Stimulated activated CD8-positive, alpha-beta memory T cell treated with anti-CD3 and anti-CD28 coated beads, Interleukin-12 subunit alpha, Interleukin-12 subunit beta, amount 100 ng/mL, for 24 hours (primary cell): ENCODE data around the gene POLR2L.

ENCODE experiments used
- DNase-seq: peaks from one replicate; pipeline ENCODE4 v3.0.0-alpha.2; 2020; ENCODE audit errors: extremely low read depth

POLR2L gene

DNA sequence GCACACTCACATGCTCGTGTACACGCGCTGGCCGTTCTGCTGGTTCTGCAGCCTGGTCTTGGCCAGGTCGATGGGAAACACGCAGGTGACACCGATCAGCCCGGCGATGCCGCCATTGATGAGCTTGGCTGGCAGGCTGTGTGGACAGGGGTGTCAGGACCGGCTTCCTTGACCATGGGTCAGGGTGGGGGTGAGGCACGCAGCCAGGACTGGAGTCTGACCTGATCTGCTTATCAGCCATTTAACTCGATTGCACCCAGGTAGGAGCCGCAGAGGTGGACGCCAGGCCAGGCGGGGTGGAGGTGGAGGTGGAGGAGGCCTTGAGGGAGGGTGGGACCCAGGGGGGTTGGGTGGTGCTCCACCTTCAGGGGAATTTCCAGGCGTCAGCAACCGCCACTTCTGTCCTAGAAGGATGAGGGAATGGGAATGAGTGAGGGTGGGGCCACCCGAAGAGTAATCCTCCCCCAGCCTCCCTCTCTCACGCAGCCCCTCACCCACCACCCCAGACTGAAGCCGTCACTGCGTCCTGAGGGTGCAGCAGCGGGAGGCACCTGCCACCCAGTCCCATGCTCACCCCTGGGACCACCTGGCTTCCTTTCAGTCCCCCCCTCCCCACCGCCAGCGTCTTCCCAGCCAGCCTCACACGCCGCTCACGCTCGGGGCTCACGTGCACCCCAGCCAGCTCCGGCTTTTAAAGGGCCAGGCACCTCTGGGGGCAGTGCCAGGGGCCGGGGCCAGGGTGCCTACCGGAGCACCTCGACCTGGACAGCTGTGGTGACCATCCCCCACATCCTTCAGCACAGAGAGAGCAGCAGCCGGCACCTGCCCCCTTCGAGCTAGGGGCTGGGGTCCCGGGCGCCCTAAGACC lies 47.3 kb downstream of the POLR2L start:
- DNase-seq, result no peak

DNA sequence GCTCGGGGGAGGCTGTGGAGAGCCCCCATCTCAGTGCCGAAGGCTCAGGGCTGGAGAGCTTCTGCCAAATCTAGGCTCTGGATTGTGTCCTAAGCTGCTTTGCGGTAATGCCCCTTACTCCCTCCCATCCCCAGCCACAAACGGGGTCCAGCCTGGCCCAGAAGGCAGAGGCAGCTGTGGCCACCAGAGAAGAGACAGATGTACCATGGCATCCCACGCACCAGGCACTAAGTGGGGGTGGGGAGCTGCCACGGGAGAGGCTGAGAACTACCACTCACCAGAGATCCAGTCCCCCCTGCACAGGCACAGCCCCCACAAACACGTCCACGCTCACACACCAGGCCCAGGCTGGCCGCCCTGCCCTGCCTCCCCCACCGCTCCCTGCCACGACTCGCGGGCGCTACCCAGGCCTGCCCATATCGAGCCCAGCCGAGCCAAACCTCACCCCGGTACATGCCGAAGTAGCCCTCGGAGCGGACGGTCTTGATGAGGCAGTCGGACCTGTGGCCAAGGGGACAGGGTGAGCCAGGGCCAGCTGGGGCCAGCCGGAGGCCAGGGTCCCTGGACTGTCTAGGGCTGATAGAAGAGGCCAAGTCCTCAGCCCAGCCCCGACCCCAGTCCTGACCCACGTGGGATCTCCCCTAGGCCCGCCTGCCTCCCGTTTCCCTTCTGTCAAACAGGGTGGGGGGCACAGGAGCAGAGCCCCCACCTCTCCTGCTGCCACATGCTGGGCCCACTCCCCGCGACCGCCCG lies 48.1 kb downstream of the POLR2L start:
- no peak for DNase-seq

DNA sequence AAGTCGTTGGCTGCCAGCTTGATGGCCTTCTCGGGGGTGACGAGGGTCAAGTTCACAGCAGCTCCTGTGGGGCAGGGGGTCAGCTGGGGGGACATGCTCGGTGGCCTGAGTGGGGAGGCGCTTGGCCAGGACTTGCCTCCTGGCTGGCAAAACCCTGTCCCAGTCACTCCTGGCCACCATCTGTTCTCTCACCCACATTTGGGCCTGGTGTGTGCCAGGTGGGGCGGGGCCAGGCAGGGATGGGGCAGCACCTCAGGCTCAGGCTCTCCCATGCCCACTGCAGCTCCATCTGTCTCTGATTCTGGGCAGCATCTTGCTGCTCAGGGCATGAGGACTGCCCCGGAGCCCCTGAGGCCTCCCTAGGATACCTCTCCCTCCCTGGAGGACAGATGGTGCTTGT lies 48.8 kb downstream of the POLR2L start:
- no peak for DNase-seq

DNA sequence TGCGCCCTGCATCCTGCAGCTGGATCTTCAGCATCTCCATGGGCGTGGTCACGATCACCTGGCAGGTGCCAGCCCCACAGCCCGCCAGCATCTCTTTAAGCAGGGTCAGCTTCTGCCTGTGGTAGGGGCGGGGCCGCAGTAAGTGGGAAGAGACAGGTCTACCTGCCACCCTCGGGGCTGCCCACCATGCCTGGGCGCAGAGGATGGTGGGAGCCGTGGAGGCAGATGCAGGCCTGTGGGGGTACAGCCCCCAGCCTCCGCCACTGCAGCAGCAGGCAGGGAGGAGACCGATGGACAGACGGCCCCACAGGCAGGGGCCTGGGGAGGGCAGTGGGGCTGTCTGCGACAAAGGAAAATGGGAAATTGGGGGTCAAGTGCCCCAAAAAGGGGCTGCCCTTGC lies 49.5 kb downstream of the POLR2L start:
- DNase-seq, result no peak

DNA sequence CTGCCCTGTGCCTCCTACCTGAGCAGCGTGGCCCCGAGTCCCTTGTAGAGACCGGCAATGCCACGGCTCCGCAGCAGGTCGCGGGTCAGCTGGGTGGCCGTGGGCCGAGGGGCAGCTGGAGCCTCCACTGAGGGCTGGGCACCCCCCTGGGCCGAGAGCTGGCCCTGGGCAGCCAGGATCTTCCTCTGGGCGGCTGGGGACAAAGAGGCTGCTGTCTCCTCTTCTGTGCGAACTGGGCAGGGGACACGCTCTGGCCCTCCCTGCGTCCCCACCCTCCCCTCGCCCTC lies 49.9 kb downstream of the POLR2L start:
- no peak for DNase-seq

DNA sequence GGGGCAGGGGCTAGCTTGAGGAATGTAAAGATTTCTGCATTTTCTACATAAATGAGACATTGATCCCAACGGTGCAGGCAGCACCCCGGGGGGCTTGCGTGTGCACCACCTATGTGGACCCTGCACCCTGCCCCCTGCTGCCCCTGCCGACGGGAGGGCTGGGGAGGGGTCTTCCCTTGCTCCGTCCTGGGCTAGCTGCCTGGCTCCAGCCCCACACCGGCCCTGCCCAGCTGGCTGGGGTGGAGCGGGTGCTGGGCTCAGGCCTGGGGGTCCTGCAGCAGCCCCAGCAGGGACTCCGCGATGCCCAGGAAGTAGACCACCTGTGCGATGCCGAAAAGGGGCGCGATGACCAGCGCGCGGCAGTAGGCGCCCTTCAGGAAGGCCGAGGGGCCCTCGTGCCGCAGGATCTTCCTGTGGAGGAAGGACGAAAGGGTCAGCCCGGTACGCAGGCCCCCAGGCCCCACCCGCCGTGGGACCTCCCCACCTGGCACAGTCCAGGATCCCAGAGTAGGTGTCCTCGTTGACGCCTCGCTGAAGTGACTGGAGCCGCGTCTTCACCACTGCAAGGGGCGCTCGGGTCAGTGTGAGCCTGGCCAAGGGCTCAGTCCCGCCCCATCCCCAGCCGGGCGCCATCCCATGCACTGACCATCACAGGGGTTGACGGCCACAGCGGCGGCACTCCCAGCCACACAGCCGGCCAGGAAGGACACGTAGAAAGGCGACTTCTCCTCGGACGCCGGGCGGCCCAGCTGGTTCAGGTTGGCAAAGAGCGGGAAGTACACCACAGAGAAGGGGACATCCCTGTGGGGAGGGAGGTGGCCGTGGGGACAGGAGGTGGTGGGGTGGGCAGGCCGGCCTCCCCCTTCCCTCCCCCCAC lies 50.4 kb downstream of the POLR2L start:
- DNase-seq, result no peak

DNA sequence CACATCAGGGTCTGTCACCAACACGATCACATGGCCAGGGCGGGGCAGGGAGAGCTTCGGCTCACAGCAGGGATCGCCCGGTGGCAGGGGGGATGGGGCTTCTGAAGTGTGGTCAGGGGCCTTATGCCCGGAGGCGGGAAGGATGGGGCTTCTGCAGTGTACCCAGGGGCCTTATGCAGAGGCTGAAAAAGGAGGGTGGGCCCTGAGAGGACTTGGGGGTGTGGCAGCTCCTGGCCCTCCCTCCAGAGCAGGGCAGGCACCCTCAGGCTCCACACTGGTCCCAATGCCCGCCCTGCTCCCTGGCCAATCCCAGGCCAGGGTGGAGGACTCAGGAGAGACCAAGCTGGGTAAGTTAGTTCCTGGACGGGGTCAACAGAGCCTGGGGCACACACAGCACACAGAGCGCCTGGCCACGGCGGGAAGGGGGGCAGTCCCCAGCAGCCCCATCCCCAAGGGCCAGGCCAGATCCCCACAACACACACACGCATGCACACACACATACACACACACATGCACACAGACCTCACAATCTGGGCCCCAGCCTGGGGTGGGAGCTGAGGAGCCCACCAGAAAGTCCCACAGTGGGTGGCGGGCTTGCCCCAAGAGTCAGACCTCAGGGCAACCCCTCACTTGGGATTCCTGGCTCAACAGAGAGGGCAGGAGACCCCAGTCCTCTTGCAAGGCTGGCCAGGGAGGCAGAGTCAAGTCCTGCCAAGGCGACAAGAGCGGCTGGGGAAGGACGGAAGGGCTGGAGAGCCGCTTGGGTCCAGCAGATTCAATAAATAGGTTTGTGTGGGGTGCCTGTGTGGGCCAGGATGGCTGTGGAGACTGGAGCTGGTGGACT lies 51.4 kb downstream of the POLR2L start:
- DNase-seq, result no peak

DNA sequence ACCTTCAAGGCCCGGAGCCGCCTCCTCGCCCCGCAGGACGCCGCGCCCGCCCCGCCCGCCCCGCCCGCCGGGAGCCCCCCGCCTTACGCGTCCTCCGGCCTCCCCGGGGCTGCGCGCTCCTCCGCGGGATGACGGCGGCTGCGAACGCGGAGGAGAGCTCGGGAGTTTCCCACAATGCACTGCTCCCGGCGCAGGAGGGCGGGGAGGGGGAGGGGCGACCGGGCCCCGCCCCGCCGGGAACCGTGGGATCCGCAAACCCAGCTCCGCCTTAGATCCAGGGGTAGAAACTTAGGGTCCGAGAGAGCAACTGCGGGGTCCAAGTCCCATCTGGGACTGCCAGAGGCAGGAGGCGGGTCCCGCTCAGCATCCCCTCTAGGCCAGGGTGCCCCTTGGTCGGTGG lies 52.4 kb downstream of the POLR2L start, which contains the start of gene CEND1:
Gene CEND1, minus strand, starts transcription at position 148 of the 400 bp plus-strand sequence. CDS start 1,514 bp downstream, outside the sequence.
- DNase-seq, result no peak
